ENCODE measurements around the gene VAMP2.
A peak's percentile ranks its signal among the peaks of the same experiment; 100 is the strongest.

Gene VAMP2

DNA sequence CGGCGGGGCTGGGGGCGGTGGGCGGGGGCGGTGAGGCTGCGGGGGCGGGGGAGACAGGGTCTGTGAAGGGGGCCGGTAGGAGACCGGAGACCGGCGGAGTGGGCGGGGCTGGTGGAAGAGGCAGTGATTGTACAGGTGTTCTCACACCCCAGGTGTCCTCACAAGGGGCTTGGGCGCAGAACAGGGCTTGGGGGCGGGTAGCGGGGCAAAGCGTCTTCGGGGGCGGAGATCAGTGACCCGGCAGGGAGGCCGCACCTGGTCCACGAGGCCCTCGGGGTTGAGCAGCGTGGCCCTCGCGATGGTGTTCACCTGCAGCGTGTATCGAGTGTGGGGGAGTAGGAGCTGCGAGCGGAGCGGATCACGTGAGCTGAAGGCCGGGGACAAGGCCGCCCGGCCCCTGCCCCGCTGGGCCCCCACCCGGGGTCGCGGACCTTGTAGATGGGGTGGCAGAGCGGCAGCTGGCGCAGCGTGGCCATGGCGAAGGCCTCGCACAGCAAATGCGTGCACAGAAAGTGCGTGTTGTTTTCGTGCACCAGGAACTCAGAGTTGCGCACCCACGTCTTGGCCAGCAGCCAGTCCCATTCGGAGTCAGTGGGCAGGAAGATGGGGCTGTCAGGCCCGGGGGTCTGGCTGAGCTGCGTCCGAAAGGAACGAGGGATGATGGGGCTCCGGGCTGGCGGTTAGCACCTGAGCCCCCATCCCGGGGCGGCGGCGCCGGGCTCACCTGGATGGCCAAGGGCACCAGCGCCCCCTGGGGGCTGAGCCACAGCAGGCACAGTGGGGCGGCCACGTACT lies 52.9 kb downstream of the VAMP2 start:
- H3K4me3 ChIP-seq (ENCODE audit: insufficient read depth, low read length, poor library complexity, severe bottlenecking), result no peak overlapping the region
- no peak overlapping the region for H2AFZ ChIP-seq (ENCODE audit: low read depth, low read length, severe bottlenecking)
- no peaks in the 10 kb centered on the region for H3K79me2 ChIP-seq (ENCODE audit: insufficient read depth, low read length)
- no peaks in the 10 kb centered on the region for H3K9me3 ChIP-seq (ENCODE audit: insufficient read depth, low read length)
- H3K9me2 ChIP-seq (replicated peaks; ENCODE audit: insufficient read depth, low read length), result no peaks in the 10 kb centered on the region
- TF ChIP-seq, protein P1, sequence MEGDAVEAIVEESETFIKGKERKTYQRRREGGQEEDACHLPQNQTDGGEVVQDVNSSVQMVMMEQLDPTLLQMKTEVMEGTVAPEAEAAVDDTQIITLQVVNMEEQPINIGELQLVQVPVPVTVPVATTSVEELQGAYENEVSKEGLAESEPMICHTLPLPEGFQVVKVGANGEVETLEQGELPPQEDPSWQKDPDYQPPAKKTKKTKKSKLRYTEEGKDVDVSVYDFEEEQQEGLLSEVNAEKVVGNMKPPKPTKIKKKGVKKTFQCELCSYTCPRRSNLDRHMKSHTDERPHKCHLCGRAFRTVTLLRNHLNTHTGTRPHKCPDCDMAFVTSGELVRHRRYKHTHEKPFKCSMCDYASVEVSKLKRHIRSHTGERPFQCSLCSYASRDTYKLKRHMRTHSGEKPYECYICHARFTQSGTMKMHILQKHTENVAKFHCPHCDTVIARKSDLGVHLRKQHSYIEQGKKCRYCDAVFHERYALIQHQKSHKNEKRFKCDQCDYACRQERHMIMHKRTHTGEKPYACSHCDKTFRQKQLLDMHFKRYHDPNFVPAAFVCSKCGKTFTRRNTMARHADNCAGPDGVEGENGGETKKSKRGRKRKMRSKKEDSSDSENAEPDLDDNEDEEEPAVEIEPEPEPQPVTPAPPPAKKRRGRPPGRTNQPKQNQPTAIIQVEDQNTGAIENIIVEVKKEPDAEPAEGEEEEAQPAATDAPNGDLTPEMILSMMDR (IDR thresholded peaks at IDR 0.05; ENCODE audit: insufficient read depth, low read length, poor library complexity, severe bottlenecking), result peak; percentile 95
- TF ChIP-seq EZH2phosphoT487 (conservative IDR thresholded peaks at IDR 0.05; ENCODE audit: low read length), result no peak
- H3K27ac ChIP-seq (ENCODE audit: low read depth, low read length), result no peak overlapping the region
- no peaks in the 10 kb centered on the region for H3F3A ChIP-seq (ENCODE audit: insufficient read depth)
- H4K20me1 ChIP-seq (ENCODE audit: low read depth, low read length), result no peaks in the 10 kb centered on the region
- no peaks in the 10 kb centered on the region for H3K27me3 ChIP-seq (ENCODE audit: low read length)
- H3K4me2 ChIP-seq (ENCODE audit: low read depth, low read length, poor library complexity, severe bottlenecking), result peak overlapping the region; percentile 28
- no peak overlapping the region for H3K9ac ChIP-seq (ENCODE audit: low read length)
- no peaks in the 10 kb centered on the region for H3K36me3 ChIP-seq (ENCODE audit: low read length)
